ENCODE results near the gene SNTB2.

DNA sequence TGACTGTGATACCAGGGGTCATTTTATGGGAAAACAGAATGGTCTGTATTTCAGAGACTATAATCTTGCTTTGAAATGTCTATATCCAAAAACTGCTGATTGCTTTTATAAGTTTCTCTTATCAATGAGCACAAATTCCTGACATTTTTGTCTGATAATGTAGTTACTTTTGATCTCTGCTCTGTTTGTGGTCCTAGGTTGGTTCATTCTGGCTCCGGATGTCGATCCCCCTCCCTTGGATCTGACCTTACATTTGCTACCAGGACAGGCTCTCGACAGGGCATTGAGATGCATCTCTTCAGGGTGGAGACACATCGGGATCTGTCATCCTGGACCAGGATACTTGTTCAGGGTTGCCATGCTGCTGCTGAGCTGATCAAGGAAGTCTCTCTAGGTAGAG lies 96.9 kb downstream of the SNTB2 start:
- TF ChIP-seq, protein P1, sequence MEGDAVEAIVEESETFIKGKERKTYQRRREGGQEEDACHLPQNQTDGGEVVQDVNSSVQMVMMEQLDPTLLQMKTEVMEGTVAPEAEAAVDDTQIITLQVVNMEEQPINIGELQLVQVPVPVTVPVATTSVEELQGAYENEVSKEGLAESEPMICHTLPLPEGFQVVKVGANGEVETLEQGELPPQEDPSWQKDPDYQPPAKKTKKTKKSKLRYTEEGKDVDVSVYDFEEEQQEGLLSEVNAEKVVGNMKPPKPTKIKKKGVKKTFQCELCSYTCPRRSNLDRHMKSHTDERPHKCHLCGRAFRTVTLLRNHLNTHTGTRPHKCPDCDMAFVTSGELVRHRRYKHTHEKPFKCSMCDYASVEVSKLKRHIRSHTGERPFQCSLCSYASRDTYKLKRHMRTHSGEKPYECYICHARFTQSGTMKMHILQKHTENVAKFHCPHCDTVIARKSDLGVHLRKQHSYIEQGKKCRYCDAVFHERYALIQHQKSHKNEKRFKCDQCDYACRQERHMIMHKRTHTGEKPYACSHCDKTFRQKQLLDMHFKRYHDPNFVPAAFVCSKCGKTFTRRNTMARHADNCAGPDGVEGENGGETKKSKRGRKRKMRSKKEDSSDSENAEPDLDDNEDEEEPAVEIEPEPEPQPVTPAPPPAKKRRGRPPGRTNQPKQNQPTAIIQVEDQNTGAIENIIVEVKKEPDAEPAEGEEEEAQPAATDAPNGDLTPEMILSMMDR (conservative IDR thresholded peaks at IDR 0.05) = no peak
- no peak for TF ChIP-seq EZH2 (IDR thresholded peaks at IDR 0.05; ENCODE audit: low read depth)

Measured in PC-9 (cell line).